Loucy (cell line): ENCODE results near the gene COQ8B.

Experiments used
- CTCF ChIP-seq: fragments of 200-600 bp; sonication (generic); conservative IDR thresholded peaks from 2 replicates; pipeline ENCODE4 v1.5.1; 2014; ENCODE audit warnings: mild to moderate bottlenecking, antibody characterized with exemption, low read length
- EZH2phosphoT487 ChIP-seq: fragments of 200-600 bp; IDR thresholded peaks from 2 replicates; pipeline ENCODE4 v1.6.1; 2018; ENCODE audit warnings: antibody characterized with exemption, mild to moderate bottlenecking, moderate library complexity, borderline replicate concordance

GRCh38 chr19:40735013-40735771, 18.5 kb upstream of the COQ8B start:
- TF ChIP-seq CTCF (no peak), EZH2phosphoT487 (no peak)
